Right atrium auricular region (tissue), 2 donors: Measurements from ENCODE around the gene PRRC1. TPM values are rescaled to one million over a fixed set of nuclear protein-coding genes. Genes with fewer than 3 reads are reported as not detected.

Source experiments
- DNase-seq: peaks from one replicate; pipeline ENCODE4 v3.0.0-alpha.2; 2019; ENCODE audit warnings: low spot score
- H3K27ac ChIP-seq, 2 donors: fragments of 200-600 bp; sonication (generic); 1 replicate in 1 of 2; 2 replicates in 1 of 2; pipeline ENCODE4 v1.5.1; 2016 to 2019
- H3K27me3 ChIP-seq, 2 donors: fragments of 200-600 bp; sonication (generic); one replicate each; pipeline versions ENCODE4 v1.5.1 to v1.6.0; 2017 to 2019
- H3K36me3 ChIP-seq: fragments of 200-600 bp; sonication (generic); one replicate; pipeline ENCODE4 v1.5.1; 2016
- H3K4me1 ChIP-seq, 2 donors: fragments of 200-600 bp; sonication (generic); one replicate each; pipeline versions ENCODE4 v1.5.1 to v1.6.0; 2017 to 2019
- H3K4me3 ChIP-seq, 2 donors: fragments of 200-600 bp; sonication (generic); 1 replicate in 1 of 2; 2 replicates in 1 of 2; pipeline ENCODE4 v1.5.1; 2017 to 2019; ENCODE audit warnings: mild to moderate bottlenecking in 1 of 2, moderate library complexity in 1 of 2
- H3K9me3 ChIP-seq, 2 donors: fragments of 200-600 bp; sonication (generic); one replicate each; pipeline ENCODE4 v1.5.1; 2019
- total RNA-seq, 2 donors: library from RNA; depleted of rRNA; stranded (reverse); fragments of >200 nt; gene quantifications; one replicate each; pipeline ENCODE4 v1.1.0, GENCODE V29; 2016
- TF ChIP-seq, protein P1 (sequence below), 2 donors: fragments of 200-600 bp; sonication (generic); IDR thresholded peaks; one replicate each; pipeline ENCODE4 v1.5.1; 2019; ENCODE audit warnings: antibody characterized with exemption in 2 of 2

Gene PRRC1
- total RNA-seq, 2 donors from 2014 or later, result 19.3 to 34.6 TPM

- Histone ChIP-seq H3K4me1 (no peaks in the 10 kb centered on the region), H3K36me3 (no peaks in the 10 kb centered on the region), H3K4me3 (no peak overlapping the region), H3K27ac (no peak overlapping the region), H3K9me3 (no peaks in the 10 kb centered on the region), H3K27me3 (no peaks in the 10 kb centered on the region)
- TF ChIP-seq, protein P1, sequence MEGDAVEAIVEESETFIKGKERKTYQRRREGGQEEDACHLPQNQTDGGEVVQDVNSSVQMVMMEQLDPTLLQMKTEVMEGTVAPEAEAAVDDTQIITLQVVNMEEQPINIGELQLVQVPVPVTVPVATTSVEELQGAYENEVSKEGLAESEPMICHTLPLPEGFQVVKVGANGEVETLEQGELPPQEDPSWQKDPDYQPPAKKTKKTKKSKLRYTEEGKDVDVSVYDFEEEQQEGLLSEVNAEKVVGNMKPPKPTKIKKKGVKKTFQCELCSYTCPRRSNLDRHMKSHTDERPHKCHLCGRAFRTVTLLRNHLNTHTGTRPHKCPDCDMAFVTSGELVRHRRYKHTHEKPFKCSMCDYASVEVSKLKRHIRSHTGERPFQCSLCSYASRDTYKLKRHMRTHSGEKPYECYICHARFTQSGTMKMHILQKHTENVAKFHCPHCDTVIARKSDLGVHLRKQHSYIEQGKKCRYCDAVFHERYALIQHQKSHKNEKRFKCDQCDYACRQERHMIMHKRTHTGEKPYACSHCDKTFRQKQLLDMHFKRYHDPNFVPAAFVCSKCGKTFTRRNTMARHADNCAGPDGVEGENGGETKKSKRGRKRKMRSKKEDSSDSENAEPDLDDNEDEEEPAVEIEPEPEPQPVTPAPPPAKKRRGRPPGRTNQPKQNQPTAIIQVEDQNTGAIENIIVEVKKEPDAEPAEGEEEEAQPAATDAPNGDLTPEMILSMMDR (IDR thresholded peaks at IDR 0.05), result no peak
- DNase-seq, result no peak
These were observed 85.7 kb downstream of the PRRC1 start for GRCh38 chr5:127602896-127603844.

Other genes with a start within 250 kb of the PRRC1 start
- gene MEGF10, start 226.8 kb upstream of the PRRC1 start, total RNA-seq, result 1 to 10 TPM in 1 of 2 donors, under 1 TPM in 1; 0.71 to 3.0 TPM
- gene CTXN3, start 131.4 kb downstream of the PRRC1 start, total RNA-seq, result not detected
- gene CCDC192, start 185.8 kb downstream of the PRRC1 start, total RNA-seq, result not detected